Activated naive CD4-positive, alpha-beta T cell treated with anti-CD3 and anti-CD28 coated beads, Interleukin-2, amount 50 U/mL, for 72 hours (primary cell): ENCODE data around the gene SRSF12. TPM values are rescaled to one million over a fixed set of nuclear protein-coding genes. Genes with fewer than 3 reads are reported as not detected.
"Not testable (repeated sequence)": the region's sequence is repeated elsewhere in the genome, so short reads cannot be mapped to it uniquely, and the experiment has no call there.

Experiments used
- ATAC-seq, 2 donors: fragments of 150-1000 bp; cut with Tn5 transposase; 2 replicates each; pipeline ENCODE4 v1.10.0; 2021; ENCODE audit warnings: mild to moderate bottlenecking in 2 of 2, moderate library complexity in 2 of 2
- DNase-seq, 2 donors: peaks; one replicate each; pipeline ENCODE4 v3.0.0; 2021 to 2022; ENCODE audit warnings: low spot score in 2 of 2
- H3K27ac Mint-ChIP-seq, 2 donors: one replicate each; pipeline ENCODE4 v1.8.0; 2022; ENCODE audit warnings: mild to moderate bottlenecking in 2 of 2, mixed read lengths in 2 of 2
- H3K36me3 Mint-ChIP-seq, 2 donors: one replicate each; pipeline ENCODE4 v1.8.0; 2022; ENCODE audit warnings: mixed read lengths in 2 of 2
- H3K9me3 Mint-ChIP-seq, 2 donors: one replicate each; pipeline ENCODE4 v1.8.0; 2022; ENCODE audit warnings: mixed read lengths in 2 of 2
- total RNA-seq, 2 donors: library from RNA; stranded (reverse); gene quantifications; one replicate each; pipeline ENCODE4 v1.2.3, GENCODE V29; 2022

The SRSF12 gene
- total RNA-seq, 2 donors from 2014 or later: 0.48 to 0.53 TPM

GRCh38 chr6:89138173-89138572 is 20.3 kb upstream of the SRSF12 start:
- no peaks in the 10 kb centered on the region for H3K36me3 Mint-ChIP-seq

GRCh38 chr6:89134723-89135122 is 16.9 kb upstream of the SRSF12 start:
- Mint-ChIP-seq H3K9me3 (no peaks in the 10 kb centered on the region), H3K27ac (no peak overlapping the region), H3K36me3 (no peaks in the 10 kb centered on the region)
- ATAC-seq (no peak), DNase-seq (no peak)

More at GRCh38 chr6:89138173-89138572, 20.3 kb upstream of the SRSF12 start:
- no peak overlapping the region for H3K27ac Mint-ChIP-seq
- H3K9me3 Mint-ChIP-seq: no peaks in the 10 kb centered on the region
- ATAC-seq (no peak), DNase-seq (no peak)

GRCh38 chr6:89133981-89134380 is 16.1 kb upstream of the SRSF12 start:
- ATAC-seq (no peak), DNase-seq (no peak)
- Mint-ChIP-seq H3K27ac (no peak overlapping the region), H3K36me3 (peaks cover 0 to under 1% of the 10 kb centered on the region in 2 donors), H3K9me3 (peaks cover 0 to under 1% of the 10 kb centered on the region in 2 donors)

- no peak for ATAC-seq
- Mint-ChIP-seq H3K27ac (no peak overlapping the region), H3K9me3 (peaks cover 4 to 7% of the 10 kb centered on the region in 2 donors), H3K36me3 (peaks cover 5 to 8% of the 10 kb centered on the region in 2 donors)
- DNase-seq: no peak
These were observed 14.2 kb upstream of the SRSF12 start for GRCh38 chr6:89132057-89132456.

- Mint-ChIP-seq H3K9me3 (peaks cover 4 to 7% of the 10 kb centered on the region in 2 donors), H3K27ac (no peak overlapping the region), H3K36me3 (peaks cover 5 to 8% of the 10 kb centered on the region in 2 donors)
- no peak for ATAC-seq
- no peak for DNase-seq
These were observed 13.7 kb upstream of the SRSF12 start for GRCh38 chr6:89131599-89131998.

GRCh38 chr6:89128256-89128671 is 10.4 kb upstream of the SRSF12 start:
- not testable (repeated sequence) for DNase-seq, ATAC-seq, H3K36me3 Mint-ChIP-seq, H3K9me3 Mint-ChIP-seq, H3K27ac Mint-ChIP-seq

GRCh38 chr6:89122625-89123024 is 4.8 kb upstream of the SRSF12 start:
- ATAC-seq (peak in 1 of 2 donors; percentile 55), DNase-seq (no peak)
- H3K9me3 Mint-ChIP-seq: no peaks in the 10 kb centered on the region
- no peaks in the 10 kb centered on the region for H3K36me3 Mint-ChIP-seq
- H3K27ac Mint-ChIP-seq: no peak overlapping the region

GRCh38 chr6:89121934-89122333 is 4.1 kb upstream of the SRSF12 start:
- H3K9me3 Mint-ChIP-seq: no peaks in the 10 kb centered on the region
- ATAC-seq: no peak
- no peak for DNase-seq
- H3K36me3 Mint-ChIP-seq: no peaks in the 10 kb centered on the region
- H3K27ac Mint-ChIP-seq: no peak overlapping the region

GRCh38 chr6:89120371-89120770 is 2.5 kb upstream of the SRSF12 start:
- Mint-ChIP-seq H3K27ac (no peak overlapping the region), H3K9me3 (no peaks in the 10 kb centered on the region)
- ATAC-seq: no peak

GRCh38 chr6:89118931-89119330 is 1.1 kb upstream of the SRSF12 start:
- H3K27ac Mint-ChIP-seq: no peak overlapping the region
- no peaks in the 10 kb centered on the region for H3K9me3 Mint-ChIP-seq
- no peak for ATAC-seq
- no peak for DNase-seq
- H3K36me3 Mint-ChIP-seq: no peaks in the 10 kb centered on the region

More at GRCh38 chr6:89120371-89120770, 2.5 kb upstream of the SRSF12 start:
- DNase-seq: no peak
- H3K36me3 Mint-ChIP-seq: no peaks in the 10 kb centered on the region

- Mint-ChIP-seq H3K27ac (no peak overlapping the region), H3K9me3 (no peaks in the 10 kb centered on the region), H3K36me3 (no peaks in the 10 kb centered on the region)
- ATAC-seq: no peak
- no peak for DNase-seq
These were observed 1.2 kb downstream of the SRSF12 start for GRCh38 chr6:89116702-89117101.

GRCh38 chr6:89111933-89112332 is 5.9 kb downstream of the SRSF12 start:
- Mint-ChIP-seq H3K9me3 (no peaks in the 10 kb centered on the region), H3K27ac (no peak overlapping the region), H3K36me3 (no peaks in the 10 kb centered on the region)
- no peak for ATAC-seq
- DNase-seq: no peak

- DNase-seq (no peak), ATAC-seq (no peak)
- Mint-ChIP-seq H3K27ac (no peak overlapping the region), H3K9me3 (no peaks in the 10 kb centered on the region), H3K36me3 (no peaks in the 10 kb centered on the region)
These were observed 7.6 kb downstream of the SRSF12 start for GRCh38 chr6:89110284-89110683.

- H3K36me3 Mint-ChIP-seq: no peaks in the 10 kb centered on the region
- no peaks in the 10 kb centered on the region for H3K9me3 Mint-ChIP-seq
- ATAC-seq: no peak
- H3K27ac Mint-ChIP-seq: no peak overlapping the region
- DNase-seq: no peak
These were observed 17.8 kb downstream of the SRSF12 start for GRCh38 chr6:89100114-89100513.

- Mint-ChIP-seq H3K9me3 (no peaks in the 10 kb centered on the region), H3K27ac (no peak overlapping the region), H3K36me3 (no peaks in the 10 kb centered on the region)
- no peak for DNase-seq
- ATAC-seq: peak; percentile 54 to 91
These were observed 19.4 kb downstream of the SRSF12 start for GRCh38 chr6:89098461-89098860.

- Mint-ChIP-seq H3K9me3 (no peaks in the 10 kb centered on the region), H3K27ac (peak overlapping the region in 1 of 2 donors; percentile 62), H3K36me3 (peaks cover 17 to 29% of the 10 kb centered on the region in 2 donors)
- ATAC-seq (no peak), DNase-seq (no peak)
These were observed 30.0 kb downstream of the SRSF12 start for GRCh38 chr6:89087881-89088280.

- no peak for DNase-seq
- Mint-ChIP-seq H3K36me3 (peaks cover 29 to 41% of the 10 kb centered on the region in 2 donors), H3K27ac (peak overlapping the region in 1 of 2 donors; percentile 50), H3K9me3 (no peaks in the 10 kb centered on the region)
- no peak for ATAC-seq
These were observed 32.3 kb downstream of the SRSF12 start for GRCh38 chr6:89085409-89086205.

GRCh38 chr6:89084954-89085353 is 32.9 kb downstream of the SRSF12 start:
- peak overlapping the region in 1 of 2 donors; percentile 67 for H3K27ac Mint-ChIP-seq
- ATAC-seq (no peak), DNase-seq (no peak)
- H3K36me3 Mint-ChIP-seq: peaks cover 29 to 41% of the 10 kb centered on the region in 2 donors
- no peaks in the 10 kb centered on the region for H3K9me3 Mint-ChIP-seq
